HG03469 (cell line): ENCODE data around the gene PTPRD.
"Not testable (repeated sequence)": the region's sequence is repeated elsewhere in the genome, so short reads cannot be mapped to it uniquely, and the experiment has no call there.

Experiments
- ATAC-seq: cut with Tn5 transposase; IDR thresholded peaks from one replicate; pipeline ENCODE4 v1.9.1; 2021; ENCODE audit warnings: mild to moderate bottlenecking, moderate library complexity, moderate number of reproducible peaks; ENCODE audit not compliant: unreplicated experiment

Gene PTPRD

DNA sequence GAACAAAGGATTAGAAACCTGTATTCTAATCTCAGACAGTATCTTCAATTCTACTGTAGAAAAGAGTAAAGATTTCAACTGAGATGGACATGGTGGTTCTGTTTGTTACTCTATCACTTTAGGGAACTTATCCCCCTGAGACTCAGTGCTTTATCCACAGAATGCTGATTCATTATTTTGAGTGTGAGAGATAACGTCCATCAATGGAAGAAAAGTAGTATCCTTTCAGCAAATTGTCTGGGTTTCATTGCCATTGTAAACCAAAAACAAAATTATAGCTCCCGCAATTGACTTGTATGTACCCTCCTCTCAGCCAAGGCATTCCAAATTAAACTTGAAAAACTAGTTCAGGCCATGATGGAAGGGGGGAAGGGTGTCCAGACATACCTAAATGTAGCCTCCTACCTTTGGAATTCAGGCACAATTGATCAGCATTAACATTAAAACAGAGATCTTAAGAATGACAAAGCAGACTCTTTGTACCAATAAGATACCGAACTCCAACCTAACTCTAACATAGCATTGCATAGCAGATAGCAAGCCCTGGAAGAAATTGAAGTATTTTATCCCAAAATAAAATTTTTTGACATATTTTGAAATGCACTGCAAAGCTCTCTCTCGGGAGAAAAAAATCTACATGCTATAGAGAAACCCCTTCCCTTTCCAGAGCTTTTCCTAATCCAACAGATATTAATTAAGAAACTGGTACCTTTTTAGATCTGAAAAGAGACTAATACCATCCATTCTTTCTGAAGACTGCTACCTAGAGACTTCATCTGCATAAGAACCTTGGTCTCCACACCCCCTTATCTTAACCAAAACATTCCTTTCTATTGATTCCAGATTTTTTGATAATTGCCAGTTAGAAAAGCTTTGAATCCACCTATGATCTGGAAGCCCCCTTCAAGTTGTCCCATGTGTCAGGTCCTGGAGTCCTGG is 1055.7 kb downstream of the PTPRD start:
- no peak for ATAC-seq

GRCh38 chr9:9552665-9553064 is 1060.1 kb downstream of the PTPRD start:
- no peak for ATAC-seq

DNA sequence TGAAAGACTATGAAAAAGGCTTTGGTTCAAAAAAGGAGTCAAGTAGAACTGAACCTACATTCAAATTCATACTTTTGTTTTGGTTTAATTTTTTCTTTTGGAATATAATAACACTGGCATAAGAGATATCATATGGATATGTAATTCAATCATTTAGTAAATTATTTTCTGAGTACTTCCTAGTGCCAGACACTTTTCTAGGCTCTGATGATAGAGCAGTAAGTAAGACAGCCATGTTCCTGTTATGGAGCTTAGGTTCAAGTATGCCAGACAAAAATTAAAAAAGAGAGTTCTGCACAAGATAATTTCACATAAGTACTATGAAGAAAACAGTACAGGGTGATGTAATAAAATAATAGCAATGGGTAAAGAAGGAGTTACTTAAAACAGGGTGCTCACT is 1074.0 kb downstream of the PTPRD start:
- ATAC-seq = no peak

DNA sequence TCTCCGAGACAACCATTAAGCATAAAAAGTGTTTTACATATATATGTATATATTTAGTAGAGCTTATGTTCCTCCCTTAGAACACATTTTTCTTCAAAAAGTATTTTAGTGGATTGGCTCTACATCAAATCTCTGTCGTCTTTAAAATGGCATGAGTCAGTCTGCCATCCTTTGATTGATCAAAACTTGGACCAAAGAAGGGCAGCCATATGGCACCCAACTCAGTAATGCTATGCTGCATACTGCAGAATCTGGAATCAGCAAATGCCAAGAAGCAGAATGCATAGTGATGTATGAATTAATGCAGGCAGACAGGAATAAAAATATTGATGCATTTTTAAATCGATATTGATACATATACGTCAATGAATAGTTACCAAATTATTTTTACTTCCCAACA is 1074.4 kb downstream of the PTPRD start:
- no peak for ATAC-seq

DNA sequence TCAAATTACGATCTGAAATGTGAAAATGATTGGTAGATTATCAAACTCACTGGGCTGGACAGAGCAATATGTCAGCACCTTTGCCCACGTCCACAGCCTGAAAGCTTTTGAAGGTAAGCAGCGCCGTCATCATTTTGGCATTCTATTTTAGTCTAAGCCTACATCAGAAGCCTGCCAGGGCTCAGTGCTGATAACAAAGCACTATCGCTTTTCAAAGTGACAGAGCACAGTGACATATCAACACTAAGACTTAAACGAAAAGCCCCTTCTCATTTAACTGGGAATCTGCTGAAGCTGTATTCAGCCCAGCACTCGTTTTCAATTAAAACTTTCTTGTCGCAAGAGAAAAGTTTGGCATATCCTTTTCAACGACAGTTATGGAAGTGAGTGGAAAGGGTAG is 1076.3 kb downstream of the PTPRD start:
- no peak for ATAC-seq

GRCh38 chr9:9523476-9524139 is 1089.2 kb downstream of the PTPRD start:
- ATAC-seq = no peak

GRCh38 chr9:9522406-9522805 is 1090.4 kb downstream of the PTPRD start:
- ATAC-seq = no peak

GRCh38 chr9:9521033-9521779 is 1091.6 kb downstream of the PTPRD start:
- no peak for ATAC-seq

DNA sequence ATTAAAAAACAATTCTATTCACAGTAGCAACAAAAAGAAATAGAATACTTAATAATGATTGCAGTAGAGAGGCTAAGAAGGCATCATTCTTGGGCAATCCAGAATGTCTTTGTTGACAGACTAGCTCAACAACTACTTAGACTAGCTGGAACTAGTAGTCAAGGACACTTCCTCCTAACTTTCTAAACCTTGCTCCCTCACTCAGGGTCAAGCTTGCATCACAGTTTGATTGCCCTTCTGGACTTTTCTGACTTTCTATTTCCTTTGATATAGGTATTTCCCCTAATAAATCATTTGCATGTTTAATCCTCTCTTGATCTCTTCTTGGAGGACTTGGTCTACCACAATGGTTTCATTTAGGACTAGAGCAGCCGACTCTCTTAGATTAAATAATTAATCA is 1107.9 kb downstream of the PTPRD start:
- no peak for ATAC-seq

- ATAC-seq = no peak
Observed at GRCh38 chr9:9499546-9499945, 1113.3 kb downstream of the PTPRD start.

DNA sequence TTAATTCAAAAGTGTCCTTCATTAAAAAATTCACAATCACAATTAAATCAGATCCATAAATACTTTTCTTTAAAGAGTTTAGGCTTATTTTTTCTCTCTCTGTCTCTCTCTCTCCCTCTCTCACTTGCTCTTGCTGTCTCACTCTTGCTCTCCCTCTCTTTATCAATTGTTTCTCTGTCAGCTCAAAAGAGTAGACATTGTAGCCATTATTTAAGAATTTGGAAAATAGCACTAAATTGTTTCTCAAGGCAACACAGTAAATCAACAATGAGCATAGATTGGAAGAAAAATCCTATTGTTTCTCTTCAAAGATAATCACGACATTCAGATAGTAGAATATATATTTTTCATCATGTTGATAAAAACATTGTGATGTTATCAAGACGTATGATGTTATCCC is 1114.0 kb downstream of the PTPRD start:
- ATAC-seq = no peak

- ATAC-seq = no peak
Observed at GRCh38 chr9:9498128-9498527, 1114.7 kb downstream of the PTPRD start.

DNA sequence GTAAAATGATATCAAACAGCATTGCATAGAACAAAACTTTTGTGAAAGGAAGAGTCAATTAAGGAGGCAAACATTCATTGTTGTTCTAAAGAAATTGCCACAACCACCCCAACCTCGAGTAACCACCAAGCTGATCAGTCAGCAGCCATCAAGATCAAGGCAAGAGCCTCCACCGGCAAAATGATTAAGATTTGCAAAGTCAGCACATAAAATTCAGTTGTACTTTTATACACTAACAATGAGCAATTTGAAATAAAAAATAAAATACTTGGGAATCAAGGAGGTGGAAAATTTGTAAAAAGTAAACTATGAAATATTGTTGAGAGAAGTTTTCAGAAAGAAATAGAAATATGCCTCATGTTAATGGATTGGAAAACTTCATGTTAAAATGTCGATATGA is 1118.5 kb downstream of the PTPRD start:
- ATAC-seq = no peak

GRCh38 chr9:9492506-9492905 is 1120.3 kb downstream of the PTPRD start:
- ATAC-seq = no peak

GRCh38 chr9:9489183-9489582 is 1123.6 kb downstream of the PTPRD start:
- no peak for ATAC-seq

- no peak for ATAC-seq
Observed at GRCh38 chr9:9483175-9483574, 1129.6 kb downstream of the PTPRD start.

- no peak for ATAC-seq
Observed at GRCh38 chr9:9478741-9479140, 1134.1 kb downstream of the PTPRD start.

- no peak for ATAC-seq
Observed at GRCh38 chr9:9469271-9469670, 1143.5 kb downstream of the PTPRD start.

DNA sequence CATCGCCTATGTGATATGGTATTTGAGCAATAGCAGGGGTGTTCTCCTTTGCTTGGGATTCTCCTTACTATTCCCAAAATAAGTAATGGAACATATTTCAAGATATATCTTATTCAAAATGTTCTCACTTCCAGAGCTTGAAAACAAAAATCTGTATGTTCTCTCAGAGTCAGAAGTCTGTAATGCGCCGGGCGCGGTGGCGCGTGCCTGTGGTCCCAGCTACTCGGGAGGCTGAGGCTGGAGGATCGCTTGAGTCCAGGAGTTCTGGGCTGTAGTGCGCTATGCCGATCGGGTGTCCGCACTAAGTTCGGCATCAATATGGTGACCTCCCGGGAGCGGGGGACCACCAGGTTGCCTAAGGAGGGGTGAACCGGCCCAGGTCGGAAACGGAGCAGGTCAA is 1170.9 kb downstream of the PTPRD start:
- not testable (repeated sequence) for ATAC-seq

- no peak for ATAC-seq
Observed at GRCh38 chr9:9437641-9438040, 1175.2 kb downstream of the PTPRD start.

- not testable (repeated sequence) for ATAC-seq
Observed at GRCh38 chr9:9426454-9426853, 1186.3 kb downstream of the PTPRD start.
